Stimulated activated naive CD8-positive, alpha-beta T cell treated with anti-CD3 and anti-CD28 coated beads, Interleukin-15, Interleukin-2, amounts not matched to agents 100 ng/mL and 50 ng/mL, for 24 hours (primary cell): ENCODE data around the gene ATXN10.

Source experiments
- H3K27ac Mint-ChIP-seq: one replicate; pipeline ENCODE4 v1.8.0; 2021; ENCODE audit warnings: mild to moderate bottlenecking, mixed read lengths
- H3K27me3 Mint-ChIP-seq: one replicate; pipeline ENCODE4 v1.8.0; 2021; ENCODE audit warnings: mixed read lengths
- H3K36me3 Mint-ChIP-seq: one replicate; pipeline ENCODE4 v1.8.0; 2021; ENCODE audit warnings: low read depth, mixed read lengths
- H3K4me1 Mint-ChIP-seq: one replicate; pipeline ENCODE4 v1.8.0; 2021; ENCODE audit warnings: low read depth, mixed read lengths
- H3K4me3 Mint-ChIP-seq: one replicate; pipeline ENCODE4 v1.8.0; 2021; ENCODE audit warnings: mild to moderate bottlenecking, mixed read lengths
- H3K9me3 Mint-ChIP-seq: one replicate; pipeline ENCODE4 v1.8.0; 2021; ENCODE audit warnings: mixed read lengths

ATXN10 gene

DNA sequence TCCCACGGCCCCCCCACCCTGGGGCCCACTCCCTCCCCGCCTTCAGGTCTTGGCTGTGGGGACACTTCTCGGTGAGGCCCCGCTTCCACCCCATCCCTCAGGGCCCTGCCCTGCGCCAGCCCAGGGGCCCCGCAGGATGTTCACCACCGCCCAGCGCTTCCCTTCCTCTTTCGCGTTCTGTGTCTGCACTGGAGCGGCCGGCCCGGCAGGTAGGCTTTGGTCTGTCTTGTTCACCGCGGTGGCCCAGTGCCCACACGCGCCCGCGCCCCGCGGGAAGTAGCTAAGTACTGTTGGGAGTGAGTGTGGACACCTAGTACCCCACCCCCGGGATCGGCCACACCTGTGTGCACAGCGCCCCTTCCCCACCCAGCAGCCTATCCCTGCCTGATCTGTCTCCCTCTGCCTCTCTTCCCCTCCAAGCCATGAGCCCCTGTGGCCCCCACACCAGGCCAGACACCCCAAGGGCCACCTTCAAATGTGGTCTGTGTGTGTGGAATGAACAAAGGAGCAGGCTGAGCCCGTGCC, 219.9 kb downstream of the ATXN10 start:
- H3K27me3 Mint-ChIP-seq = peaks cover 12% of the 10 kb centered on the region

DNA sequence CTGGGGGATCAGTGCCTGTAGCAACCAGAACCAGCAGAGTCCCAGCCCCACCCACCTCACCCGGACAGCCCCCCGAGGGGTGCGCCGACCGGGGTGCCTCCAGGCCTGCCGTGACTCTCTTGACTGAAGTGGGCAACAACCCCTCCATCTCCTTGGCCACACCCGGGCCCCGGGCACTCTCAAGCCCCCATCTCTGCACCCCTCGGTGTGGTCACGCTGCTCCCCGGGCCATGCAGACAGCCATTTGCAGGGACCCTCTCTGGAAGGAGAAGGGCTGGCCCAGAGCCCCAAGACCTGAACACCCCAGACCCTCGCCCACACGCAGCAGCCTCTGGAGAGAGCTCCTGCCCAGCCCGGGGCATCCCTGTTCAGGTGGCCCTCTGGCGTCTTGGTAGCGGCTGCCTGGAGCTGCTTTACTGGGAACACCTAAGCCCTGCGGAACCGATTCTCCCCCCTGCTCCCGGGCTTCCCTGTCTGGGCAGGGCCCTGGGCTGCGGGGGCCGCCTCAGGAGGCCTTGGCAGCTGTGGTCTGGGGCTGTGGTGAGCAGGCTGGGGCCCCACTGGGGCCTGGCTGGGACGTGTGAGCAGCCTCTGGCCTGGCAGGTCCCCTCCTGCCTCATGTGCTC, 220.5 kb downstream of the ATXN10 start:
- Mint-ChIP-seq H3K27ac (no peak overlapping the region), H3K4me1 (no peaks in the 10 kb centered on the region), H3K9me3 (no peaks in the 10 kb centered on the region), H3K36me3 (no peaks in the 10 kb centered on the region), H3K27me3 (peaks cover 10% of the 10 kb centered on the region), H3K4me3 (no peak overlapping the region)

More for the DNA sequence above, 219.9 kb downstream of the ATXN10 start:
- Mint-ChIP-seq H3K4me3 (no peak overlapping the region), H3K36me3 (no peaks in the 10 kb centered on the region), H3K9me3 (no peaks in the 10 kb centered on the region), H3K4me1 (no peaks in the 10 kb centered on the region), H3K27ac (no peak overlapping the region)

DNA sequence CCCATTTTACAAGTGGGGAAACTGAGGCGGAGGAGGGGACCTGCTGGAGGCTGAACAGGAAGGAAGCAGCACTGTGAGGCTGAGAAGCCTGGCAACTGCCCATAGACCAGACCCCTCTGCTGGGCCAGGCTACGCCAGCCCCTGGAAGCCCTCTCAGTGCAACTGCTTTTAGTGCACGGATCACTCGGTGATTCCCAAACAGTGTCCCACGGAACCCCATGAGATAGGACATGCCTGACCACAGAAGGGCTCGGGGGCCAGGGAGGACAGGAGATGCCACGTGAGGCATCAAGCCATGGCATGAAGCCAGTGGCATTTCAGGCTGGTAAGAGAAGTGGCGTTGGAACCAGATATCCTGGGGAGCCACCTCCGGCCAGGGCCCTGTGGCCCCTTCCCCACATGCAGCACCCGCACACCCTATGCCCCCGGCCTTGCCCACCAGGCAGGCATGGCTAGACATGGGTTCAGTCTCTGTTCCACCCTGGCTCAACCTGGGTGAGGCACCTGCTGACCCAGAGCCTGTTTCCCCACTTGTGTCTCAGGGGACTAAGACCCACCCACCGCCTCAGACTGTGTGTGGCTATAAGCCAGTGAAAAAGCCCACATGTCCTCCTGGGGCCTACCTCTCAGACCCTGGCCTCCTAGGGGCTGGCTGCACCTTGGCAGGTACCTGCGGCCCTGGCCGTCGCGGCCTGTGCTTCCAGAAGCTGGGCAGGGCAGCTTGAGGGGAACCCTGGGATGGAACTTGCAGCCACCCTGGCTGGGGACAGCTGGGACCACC, 221.2 kb downstream of the ATXN10 start:
- no peak overlapping the region for H3K4me3 Mint-ChIP-seq
- H3K27me3 Mint-ChIP-seq = peaks cover 10% of the 10 kb centered on the region
- H3K27ac Mint-ChIP-seq = no peak overlapping the region
- no peaks in the 10 kb centered on the region for H3K36me3 Mint-ChIP-seq
- H3K9me3 Mint-ChIP-seq = no peaks in the 10 kb centered on the region
- H3K4me1 Mint-ChIP-seq = no peaks in the 10 kb centered on the region

DNA sequence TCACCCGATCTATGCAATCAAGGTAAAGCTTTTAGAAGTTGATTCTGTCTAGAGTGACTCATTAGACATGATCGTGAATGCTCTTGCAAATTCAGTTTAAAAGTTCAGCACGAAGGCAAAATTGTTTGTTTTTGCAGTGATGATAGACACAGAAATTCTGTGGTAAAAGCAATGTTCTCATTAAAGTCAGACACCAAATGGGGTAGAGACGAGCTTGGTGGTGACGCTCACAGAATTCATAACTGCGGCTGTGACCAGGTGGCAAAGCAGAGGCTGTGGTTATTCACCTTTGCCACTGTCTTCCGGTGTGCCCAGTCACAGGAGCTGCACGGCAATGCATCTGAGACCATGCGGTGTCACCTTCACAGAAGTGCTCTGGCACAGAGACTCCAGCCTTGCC, 221.9 kb downstream of the ATXN10 start:
- H3K4me3 Mint-ChIP-seq = no peak overlapping the region

More for the DNA sequence above, 221.9 kb downstream of the ATXN10 start:
- Mint-ChIP-seq H3K27ac (no peak overlapping the region), H3K36me3 (no peaks in the 10 kb centered on the region), H3K4me1 (no peaks in the 10 kb centered on the region), H3K27me3 (peaks cover 10% of the 10 kb centered on the region), H3K9me3 (no peaks in the 10 kb centered on the region)
